AG04450 (cell line): ENCODE data around the gene SNX22. TPM values are rescaled to one million over a fixed set of nuclear protein-coding genes. Genes with fewer than 3 reads are reported as not detected.

Experiments
- CTCF ChIA-PET: fragments of 300-600, 350-600 bp; formaldehyde crosslinking; extraction: SDS; loops from one replicate; lab custom pipeline; 2022; ENCODE audit warnings: antibody characterized with exemption, inconsistent platforms; lab: Charles Lee
- POLR2A ChIA-PET: fragments of 350-600 bp; formaldehyde crosslinking; extraction: SDS; loops from one replicate; lab custom pipeline; 2021; ENCODE audit warnings: antibody characterized with exemption, inconsistent platforms; lab: Yijun Ruan, JAX
- DNase-seq: peaks from one replicate; pipeline ENCODE4 v3.0.0-alpha.2; 2011; ENCODE audit warnings: low read depth, low spot score
- H3K27ac ChIP-seq: one replicate; pipeline ENCODE4 v1.5.1; 2012; ENCODE audit warnings: low read depth, low read length, control low read depth
- H3K27me3 ChIP-seq: one replicate; pipeline ENCODE4 v1.6.0; 2012; ENCODE audit warnings: low read length; ENCODE audit not compliant: control insufficient read depth, insufficient read depth
- H3K4me3 ChIP-seq: 2 replicates; pipeline ENCODE4 v1.5.1; 2011; ENCODE audit warnings: mild to moderate bottlenecking, low read depth, low read length, control low read depth
- H3K9me3 ChIP-seq: 2 replicates; pipeline ENCODE4 v1.5.1; 2012; ENCODE audit warnings: low read length; ENCODE audit not compliant: control insufficient read depth, insufficient read depth
- CTCF ChIP-seq: IDR thresholded peaks from 2 replicates; pipeline ENCODE4 v1.5.1; 2011; ENCODE audit warnings: low read depth, low read length, control low read depth, inconsistent platforms
- polyA plus RNA-seq: library from polyadenylated mRNA; depleted of rRNA; stranded (reverse); fragments of >200 nt; gene quantifications from 2 replicates; pipeline ENCODE4 v1.2.3, GENCODE V29; 2011

SNX22 gene
- polyA plus RNA-seq, 1 experiment = 0.06 TPM

GRCh38 chr15:64110950-64111678 is 40.4 kb upstream of the SNX22 start:
- DNase-seq = no peak
- Histone ChIP-seq H3K27ac (no peak overlapping the region), H3K9me3 (no peaks in the 10 kb centered on the region), H3K4me3 (no peak overlapping the region), H3K27me3 (no peaks in the 10 kb centered on the region)
- ChIA-PET POLR2A (no interaction called here), CTCF (no interaction called here)
- no peak for TF ChIP-seq CTCF

- no peak for DNase-seq
- ChIA-PET CTCF (no interaction called here), POLR2A (interaction anchor here (0.9 kb wide), 1 partner anchor 18 kb away, joined by 3 read pairs; the partner anchor contains the start of gene CIAO2A)
- TF ChIP-seq CTCF = no peak
- no peaks in the 10 kb centered on the region for H3K9me3 ChIP-seq
- no peaks in the 10 kb centered on the region for H3K27me3 ChIP-seq
- no peak overlapping the region for H3K4me3 ChIP-seq
- H3K27ac ChIP-seq = no peak overlapping the region
Measured at GRCh38 chr15:64111679-64112050, 39.9 kb upstream of the SNX22 start.

- CTCF ChIA-PET = no interaction called here
- no peak overlapping the region for H3K27ac ChIP-seq
- H3K27me3 ChIP-seq = no peaks in the 10 kb centered on the region
- DNase-seq = no peak
- no peak for TF ChIP-seq CTCF
- POLR2A ChIA-PET = interaction anchor here (0.9 kb wide), 1 partner anchor 19 kb away, joined by 3 read pairs; the partner anchor contains the start of gene CIAO2A
- no peaks in the 10 kb centered on the region for H3K9me3 ChIP-seq
- no peak overlapping the region for H3K4me3 ChIP-seq
Measured at GRCh38 chr15:64112073-64112772, 39.3 kb upstream of the SNX22 start.

GRCh38 chr15:64112904-64113303 is 38.6 kb upstream of the SNX22 start:
- POLR2A ChIA-PET = no interaction called here
- no peaks in the 10 kb centered on the region for H3K27me3 ChIP-seq
- H3K9me3 ChIP-seq = no peaks in the 10 kb centered on the region
- DNase-seq = no peak
- CTCF ChIA-PET = no interaction called here
- no peak for TF ChIP-seq CTCF
- H3K27ac ChIP-seq = no peak overlapping the region
- H3K4me3 ChIP-seq = no peak overlapping the region
